Measurements from ENCODE around the gene ZFR.
A peak's percentile ranks its signal among the peaks of the same experiment; 100 is the strongest.

Gene ZFR

GRCh38 chr5:32365623-32366022 lies 78.9 kb downstream of the ZFR start:
- no peak for FAIRE-seq

DNA sequence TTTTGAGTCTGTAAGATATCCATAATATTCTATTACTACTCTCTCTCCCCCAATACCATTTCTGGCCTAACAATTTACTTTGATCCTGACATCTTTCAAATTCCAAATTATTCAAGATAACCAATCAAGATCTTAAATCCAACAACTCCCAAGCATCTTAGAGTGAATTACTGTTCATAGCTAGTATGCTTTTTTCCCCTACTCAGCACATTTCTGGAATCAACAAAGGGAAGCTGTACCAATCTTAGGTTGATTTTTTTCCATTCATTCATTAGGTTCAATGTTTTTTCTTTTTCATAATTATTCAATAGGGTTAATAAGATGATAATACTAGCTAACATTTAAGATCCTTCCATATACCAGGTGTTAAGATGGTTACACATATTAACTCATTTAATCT lies 81.5 kb downstream of the ZFR start:
- FAIRE-seq = no peak
- DNase-seq (ENCODE audit: insufficient read length, low spot score) = no peak

More at GRCh38 chr5:32365623-32366022, 78.9 kb downstream of the ZFR start:
- no peak for DNase-seq (ENCODE audit: insufficient read length, low spot score)

DNA sequence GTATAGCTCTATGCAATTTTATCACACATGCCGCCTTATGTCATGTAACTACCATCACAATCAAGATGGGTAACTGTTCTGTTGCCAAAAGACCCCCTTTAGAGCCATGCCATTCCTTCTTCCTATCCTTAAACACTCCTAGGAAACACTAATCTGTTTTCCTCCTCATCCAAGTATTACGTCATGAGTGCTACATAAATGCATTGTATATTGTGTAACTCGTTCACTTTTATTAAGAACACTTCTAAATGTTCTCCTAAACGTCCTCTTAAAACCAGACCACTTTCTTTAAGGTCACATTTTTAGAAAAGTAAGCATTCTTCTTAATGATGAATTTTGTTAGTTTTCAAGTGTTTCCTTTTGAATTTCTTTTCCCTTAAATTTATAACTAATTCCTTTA lies 82.0 kb downstream of the ZFR start:
- no peak for FAIRE-seq
- no peak for DNase-seq (ENCODE audit: insufficient read length, low spot score)

GRCh38 chr5:32360906-32361305 lies 83.6 kb downstream of the ZFR start:
- no peak for DNase-seq (ENCODE audit: insufficient read length, low spot score)
- FAIRE-seq = no peak

DNA sequence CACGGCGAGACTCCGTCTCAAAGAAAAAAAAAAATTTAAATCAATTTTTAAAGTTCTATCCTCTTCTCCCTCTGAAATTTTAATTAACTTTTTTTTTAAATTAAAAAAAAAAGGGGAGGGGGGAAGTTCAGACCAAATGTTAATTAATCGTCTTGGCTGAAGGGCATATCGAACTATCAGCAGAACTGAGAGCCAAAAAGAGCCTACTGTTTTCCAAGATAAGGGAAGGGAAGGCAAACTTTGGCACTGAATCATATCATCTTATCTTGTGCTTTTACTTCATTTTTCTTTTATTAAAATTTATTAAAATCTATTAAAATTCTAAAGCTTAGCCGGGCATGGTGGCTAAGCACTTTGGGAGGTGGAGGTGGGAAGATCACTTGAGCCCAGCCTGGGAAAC lies 85.9 kb downstream of the ZFR start:
- DNase-seq (ENCODE audit: insufficient read length, low spot score) (no peak), FAIRE-seq (no peak)

DNA sequence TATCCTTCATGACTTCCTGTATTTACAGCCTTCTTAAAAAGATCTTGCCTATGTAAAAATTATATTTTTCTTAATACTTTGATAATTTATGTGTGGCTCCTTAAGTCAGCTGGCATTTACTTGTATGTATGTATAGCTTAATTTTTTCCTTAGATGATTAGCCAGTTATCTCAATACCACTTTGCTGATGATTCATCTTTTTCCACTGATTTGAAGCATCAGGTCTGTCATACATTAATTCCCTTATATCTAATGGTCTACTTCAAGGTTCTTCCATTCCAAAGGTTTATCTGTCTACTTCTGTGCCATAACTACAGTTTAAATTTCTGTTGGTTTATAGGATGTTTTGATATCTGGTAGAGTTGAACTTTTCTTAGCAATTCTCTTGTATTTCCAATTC lies 86.9 kb downstream of the ZFR start:
- FAIRE-seq (no peak), DNase-seq (ENCODE audit: insufficient read length, low spot score) (no peak)

DNA sequence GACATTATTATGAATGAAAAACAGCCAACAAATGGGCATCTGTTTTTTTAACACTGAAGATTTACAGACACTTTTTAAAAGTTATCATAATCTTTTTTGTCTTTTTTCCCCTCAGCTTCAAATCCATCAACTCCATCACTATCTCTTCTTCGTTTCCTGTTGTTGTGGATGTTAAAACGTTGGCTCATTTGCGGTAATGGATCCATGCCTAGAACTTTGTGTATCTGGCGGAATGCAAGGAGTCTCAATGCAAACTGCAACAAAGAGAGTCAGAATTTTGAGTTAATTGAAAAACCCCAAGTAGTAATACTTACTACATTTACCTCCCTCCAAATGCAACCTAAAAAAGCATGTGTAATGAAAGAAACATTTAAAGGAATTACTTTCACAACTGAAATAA lies 88.9 kb downstream of the ZFR start:
- no peak for FAIRE-seq
- DNase-seq (ENCODE audit: insufficient read length, low spot score) = no peak

DNA sequence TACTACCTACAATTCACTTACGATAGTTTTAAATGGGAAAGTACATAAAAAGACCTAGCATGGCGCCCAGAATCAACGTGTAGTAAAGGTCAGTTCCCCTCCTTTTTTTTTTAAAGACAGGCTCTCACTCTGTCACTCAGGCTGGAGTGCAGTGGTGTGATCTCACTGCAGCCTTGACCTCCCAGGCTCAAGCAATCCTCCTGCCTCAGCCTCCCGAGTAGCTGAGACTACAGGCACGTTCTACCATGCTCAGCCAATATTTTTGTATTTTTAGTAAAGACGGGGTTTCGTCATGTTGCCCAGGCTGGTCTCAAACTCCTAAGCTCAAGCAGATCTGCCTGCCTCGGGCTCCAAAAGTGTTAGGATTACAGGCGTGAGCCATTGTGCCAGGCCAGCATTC lies 91.1 kb downstream of the ZFR start:
- DNase-seq (ENCODE audit: insufficient read length, low spot score) (no peak), FAIRE-seq (no peak)

GRCh38 chr5:32352685-32353084 lies 91.9 kb downstream of the ZFR start:
- DNase-seq (ENCODE audit: insufficient read length, low spot score) (no peak), FAIRE-seq (no peak)

- FAIRE-seq = no peak
- DNase-seq (ENCODE audit: insufficient read length, low spot score) = no peak
Measured at GRCh38 chr5:32346869-32347268, 97.7 kb downstream of the ZFR start.

DNA sequence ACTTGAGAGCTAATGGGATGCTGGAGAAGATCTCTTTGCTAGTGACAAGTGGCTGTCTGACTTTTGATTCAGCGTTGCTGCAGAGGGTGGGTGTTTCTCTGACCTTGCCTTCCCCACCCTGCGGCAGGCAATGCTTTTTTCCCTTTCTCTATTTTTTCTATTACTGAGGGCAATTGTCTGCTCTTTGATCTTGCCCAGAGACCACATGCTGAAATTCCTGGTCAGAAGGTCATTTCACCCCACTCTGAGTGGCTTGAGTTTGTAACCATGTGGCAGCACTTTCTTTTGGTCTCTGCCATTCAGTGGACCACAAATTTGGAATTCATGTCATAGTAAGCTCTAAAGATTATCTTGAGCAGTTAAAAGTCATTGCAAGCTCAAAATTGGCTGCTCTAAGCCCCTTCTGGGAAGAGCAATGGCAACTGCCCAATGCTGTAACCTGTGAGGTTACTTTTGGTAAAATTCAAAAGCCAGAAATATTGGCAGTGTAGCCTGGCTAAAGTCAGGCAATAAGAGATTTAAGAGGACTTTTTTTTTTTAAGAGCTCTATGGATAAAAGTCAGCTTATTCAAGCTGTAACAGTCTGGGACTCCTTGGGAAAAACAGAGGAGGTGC lies 101.4 kb downstream of the ZFR start:
- FAIRE-seq (no peak), DNase-seq (ENCODE audit: insufficient read length, low spot score) (no peak)

GRCh38 chr5:32342656-32343055 lies 101.9 kb downstream of the ZFR start:
- DNase-seq (ENCODE audit: insufficient read length, low spot score) (no peak), FAIRE-seq (no peak)

GRCh38 chr5:32339878-32340277 lies 104.7 kb downstream of the ZFR start:
- no peak for FAIRE-seq

GRCh38 chr5:32339198-32339597 lies 105.3 kb downstream of the ZFR start:
- FAIRE-seq (no peak), DNase-seq (ENCODE audit: insufficient read length, low spot score) (no peak)

More at GRCh38 chr5:32339878-32340277, 104.7 kb downstream of the ZFR start:
- no peak for DNase-seq (ENCODE audit: insufficient read length, low spot score)

DNA sequence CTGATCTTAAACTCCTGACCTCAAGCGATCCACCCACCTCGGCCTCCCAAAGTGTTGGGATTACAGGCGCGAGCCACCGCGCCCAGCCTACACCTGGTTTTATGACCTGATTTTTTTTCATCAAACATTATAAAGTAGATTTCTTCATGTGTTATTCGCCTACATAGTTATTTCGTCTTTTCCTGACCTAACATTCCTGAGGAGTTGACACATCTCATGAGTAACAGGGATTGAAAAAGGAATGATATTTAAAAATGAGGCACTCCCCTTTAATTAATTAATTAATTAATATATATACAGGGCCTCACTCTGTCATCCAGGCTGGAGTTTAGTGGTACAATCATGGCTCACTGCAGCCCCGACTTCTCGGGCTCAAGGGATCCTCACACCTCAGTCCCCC lies 111.6 kb downstream of the ZFR start:
- FAIRE-seq = no peak
- DNase-seq (ENCODE audit: insufficient read length, low spot score) = no peak

DNA sequence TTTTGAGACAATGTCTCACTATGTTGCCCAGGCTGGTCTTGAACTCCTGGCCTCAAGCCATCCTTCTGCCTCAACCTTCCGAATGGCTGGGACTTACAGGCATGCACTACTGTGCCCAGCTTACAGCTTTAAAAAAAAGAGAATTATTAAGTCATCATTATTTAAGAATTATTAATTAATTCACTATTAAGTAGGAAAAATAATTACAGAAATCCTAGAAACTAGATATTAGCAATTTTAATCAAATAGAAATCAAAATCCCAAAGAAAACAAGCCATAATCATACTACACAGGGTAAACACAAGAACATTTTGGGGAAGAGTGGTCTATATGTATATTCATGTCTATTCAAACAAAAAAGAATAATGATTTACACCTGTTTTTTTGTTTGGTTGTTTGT lies 112.2 kb downstream of the ZFR start:
- no peak for FAIRE-seq
- DNase-seq (ENCODE audit: insufficient read length, low spot score) = no peak

DNA sequence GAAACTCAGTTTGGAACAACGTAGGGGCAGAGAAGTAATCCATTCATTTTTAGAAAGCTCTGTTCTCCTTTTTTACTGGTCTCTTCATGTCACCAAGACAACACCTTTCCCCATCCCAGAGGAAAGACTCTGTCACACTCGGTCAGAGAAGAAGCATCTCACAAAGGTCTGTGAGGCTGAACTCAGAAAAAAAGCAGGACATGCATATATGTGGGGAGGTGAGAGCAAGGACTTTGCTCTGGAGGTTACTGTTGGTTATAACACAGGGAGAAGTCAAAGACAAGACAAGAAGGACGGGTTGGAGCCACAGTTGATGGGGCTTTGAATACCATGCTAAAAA lies 112.6 kb downstream of the ZFR start:
- DNase-seq (ENCODE audit: insufficient read length, low spot score) (no peak), FAIRE-seq (no peak)

DNA sequence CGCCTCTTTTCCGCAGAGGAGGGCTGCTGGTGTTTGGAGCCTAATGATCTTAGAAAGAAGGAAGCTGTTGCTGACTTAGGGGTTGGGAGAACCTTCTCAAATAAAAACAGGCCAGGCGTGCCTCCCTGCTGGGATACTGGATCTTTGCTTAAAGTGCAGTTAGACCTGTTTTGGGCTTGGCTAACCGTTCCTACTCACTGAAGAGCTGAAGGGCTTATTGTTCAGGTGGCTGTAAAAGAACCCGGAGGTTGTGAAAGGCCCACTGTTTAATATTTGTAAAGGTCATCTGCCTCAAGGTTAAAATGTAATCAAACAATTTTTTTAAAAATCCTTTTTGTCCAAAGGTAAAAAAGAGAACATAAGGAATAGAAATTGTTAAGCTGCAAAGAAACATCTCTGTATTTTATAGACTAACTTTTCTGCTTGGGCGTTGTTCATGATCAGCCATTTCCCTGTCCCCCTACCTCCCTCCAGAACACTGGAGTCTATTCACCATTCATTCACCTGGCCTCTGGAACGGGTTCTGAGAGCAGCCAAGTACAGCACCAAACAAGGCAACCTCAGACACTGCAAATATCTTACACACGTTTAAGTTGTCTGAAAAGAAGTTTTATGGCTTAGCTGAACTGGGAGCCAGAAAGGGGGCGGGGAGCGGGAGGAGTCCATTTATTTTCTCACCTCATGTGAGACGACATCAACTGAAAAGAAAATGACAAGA lies 113.2 kb downstream of the ZFR start:
- DNase-seq (ENCODE audit: insufficient read length, low spot score) = no peak
- FAIRE-seq = no peak

GRCh38 chr5:32330126-32330971 lies 114.2 kb downstream of the ZFR start:
- DNase-seq (ENCODE audit: insufficient read length, low spot score) = no peak
- no peak for FAIRE-seq

GRCh38 chr5:32329395-32329834 lies 115.1 kb downstream of the ZFR start:
- peak; percentile 59 for DNase-seq (ENCODE audit: insufficient read length, low spot score)
- peak; percentile 98 for FAIRE-seq

DNA sequence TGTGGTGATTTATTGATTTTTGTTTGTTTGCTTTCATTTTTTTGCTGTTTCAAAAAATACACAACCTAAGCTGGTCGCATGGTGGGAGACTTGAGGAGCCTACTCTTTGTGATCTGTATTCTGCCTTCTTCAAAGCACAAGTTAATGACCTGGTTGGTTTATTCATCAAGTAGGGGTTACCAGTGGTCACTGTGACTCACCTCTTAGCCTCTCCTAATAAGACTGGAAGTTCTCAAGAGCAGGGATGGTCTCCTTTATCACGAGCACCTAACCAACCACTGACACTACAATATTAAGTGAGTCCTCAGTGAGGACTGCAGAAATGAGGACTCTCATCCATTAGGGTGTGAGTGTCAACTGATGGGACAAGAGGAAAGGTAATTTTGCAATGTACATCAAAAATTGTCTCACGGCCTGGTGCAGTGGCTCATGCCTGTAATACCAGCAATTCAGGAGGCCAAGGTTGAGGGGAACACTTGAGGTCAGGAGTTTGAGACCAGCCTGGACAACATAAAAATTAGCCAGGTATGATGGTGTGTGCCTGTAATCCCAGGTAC lies 118.2 kb downstream of the ZFR start:
- DNase-seq (ENCODE audit: insufficient read length, low spot score) (no peak), FAIRE-seq (no peak)

Measured in GM19239 (cell line).